NCI-H524 (cell line): ENCODE results near the gene ACSM2A.
"Not testable (repeated sequence)": the region's sequence is repeated elsewhere in the genome, so short reads cannot be mapped to it uniquely, and the experiment has no call there.

Experiments used
- DNase-seq, 2 experiments: peaks; one replicate each; lab custom pipeline; 2025; lab: John Stamatoyannopoulos, UW

The ACSM2A gene, protein sequence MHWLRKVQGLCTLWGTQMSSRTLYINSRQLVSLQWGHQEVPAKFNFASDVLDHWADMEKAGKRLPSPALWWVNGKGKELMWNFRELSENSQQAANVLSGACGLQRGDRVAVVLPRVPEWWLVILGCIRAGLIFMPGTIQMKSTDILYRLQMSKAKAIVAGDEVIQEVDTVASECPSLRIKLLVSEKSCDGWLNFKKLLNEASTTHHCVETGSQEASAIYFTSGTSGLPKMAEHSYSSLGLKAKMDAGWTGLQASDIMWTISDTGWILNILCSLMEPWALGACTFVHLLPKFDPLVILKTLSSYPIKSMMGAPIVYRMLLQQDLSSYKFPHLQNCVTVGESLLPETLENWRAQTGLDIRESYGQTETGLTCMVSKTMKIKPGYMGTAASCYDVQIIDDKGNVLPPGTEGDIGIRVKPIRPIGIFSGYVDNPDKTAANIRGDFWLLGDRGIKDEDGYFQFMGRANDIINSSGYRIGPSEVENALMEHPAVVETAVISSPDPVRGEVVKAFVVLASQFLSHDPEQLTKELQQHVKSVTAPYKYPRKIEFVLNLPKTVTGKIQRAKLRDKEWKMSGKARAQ

DNA sequence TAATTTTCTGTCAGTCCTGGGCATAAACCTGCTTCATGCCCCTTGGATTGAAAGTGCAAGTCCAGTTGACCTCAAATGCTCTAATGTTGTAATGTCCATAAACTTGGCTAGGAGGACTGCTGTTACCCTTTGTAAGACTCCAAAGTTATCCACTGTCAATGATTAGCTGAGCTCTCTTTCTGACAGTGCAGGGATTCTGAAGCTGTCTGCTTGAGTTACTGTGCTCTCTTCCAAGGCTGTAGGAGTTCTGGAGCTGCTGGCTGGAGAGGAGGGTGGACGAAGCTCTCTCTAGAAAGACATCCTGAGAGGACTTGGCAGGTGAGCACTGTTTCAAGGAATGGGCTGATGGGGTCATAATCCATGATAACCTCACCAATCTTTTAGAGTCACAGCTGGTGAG lies at the start of gene ACSM2A:
Gene ACSM2A (plus strand): TSS at position 158 of the 400 bp plus-strand sequence. CDS start 8,594 bp downstream, outside the sequence.
- DNase-seq: not testable (repeated sequence)

DNA sequence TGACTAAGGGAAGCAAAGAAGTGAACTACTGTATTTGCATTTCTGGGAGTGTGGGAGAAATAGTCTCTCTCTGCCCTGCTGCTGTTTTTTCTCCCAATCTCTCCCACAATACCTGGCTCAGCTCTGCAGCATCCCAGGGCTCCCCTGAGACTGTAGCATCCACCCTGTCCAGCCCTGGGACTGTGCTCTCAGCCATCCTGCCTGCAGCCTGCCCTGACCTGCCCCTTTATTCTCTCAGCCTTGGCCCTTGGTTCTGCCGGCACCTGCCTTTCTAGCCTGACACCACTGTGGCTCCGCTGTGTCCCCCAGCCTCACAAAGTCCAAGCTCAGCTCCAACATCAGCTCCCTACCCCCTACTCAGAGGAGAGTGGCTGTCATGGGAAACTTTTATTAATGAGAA lies 48.7 kb upstream of the ACSM2A start:
- no peak for DNase-seq

DNA sequence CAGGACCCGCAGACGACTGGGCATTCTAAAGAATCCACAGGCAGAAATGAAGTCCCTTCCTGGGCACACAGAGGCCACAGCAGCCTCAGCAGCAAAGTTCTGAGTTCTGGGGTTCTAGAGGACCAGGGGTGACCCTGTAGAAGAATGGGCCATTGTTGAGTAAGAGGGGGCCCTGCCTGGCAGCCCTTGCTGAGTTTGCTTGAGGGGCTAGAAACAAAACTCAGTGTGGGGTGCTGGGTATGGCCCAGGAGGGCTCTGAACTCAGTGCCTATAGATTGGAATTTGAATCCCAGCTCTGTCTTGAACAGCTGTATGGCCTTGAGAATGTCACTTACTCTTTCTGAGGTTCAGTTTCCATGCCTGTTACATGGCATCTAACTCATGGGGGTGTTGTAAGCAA lies 46.7 kb upstream of the ACSM2A start, which contains the start of gene PDILT:
Gene PDILT (minus strand): TSS at position 101 of the 400 bp plus-strand sequence. CDS start 5,437 bp downstream, outside the sequence.
- no peak for DNase-seq

DNA sequence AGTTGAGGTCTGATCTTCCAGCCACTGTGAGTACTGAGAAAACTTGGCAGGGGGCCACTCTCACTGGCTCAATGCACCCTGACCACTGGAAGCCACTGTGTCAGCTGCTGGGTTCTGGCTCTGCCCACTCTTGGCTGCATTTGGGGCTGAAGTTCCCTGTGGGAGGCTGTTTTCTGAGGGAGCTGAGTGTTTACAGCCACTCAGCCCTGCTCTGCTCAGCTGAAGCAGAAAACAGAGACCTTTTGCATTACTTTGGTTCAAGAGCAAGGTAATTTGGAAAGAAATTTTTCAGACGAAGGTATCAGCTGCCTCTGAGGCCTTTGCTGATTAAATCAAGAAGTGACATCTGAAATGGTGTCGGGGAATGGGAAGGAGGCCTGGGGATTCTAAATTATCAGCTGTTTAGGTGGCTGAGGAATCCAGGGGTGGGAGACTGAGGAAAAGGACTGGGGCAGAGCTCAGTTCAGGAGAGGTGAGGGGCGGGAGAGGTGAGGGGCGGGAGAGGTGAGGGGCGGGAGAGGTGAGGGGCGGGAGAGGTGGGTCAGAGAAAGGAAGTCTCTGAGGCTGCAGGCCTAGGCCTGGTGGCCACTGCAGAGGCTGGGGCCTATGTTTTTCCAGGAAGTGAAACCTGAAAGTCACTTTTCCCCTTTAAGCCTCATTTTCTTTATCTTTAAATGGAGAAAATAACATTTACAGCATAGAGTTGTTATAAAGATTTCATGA lies 41.8 kb upstream of the ACSM2A start, which contains the start of gene ACSM5:
Gene ACSM5 (plus strand): TSS at position 137 of the 723 bp plus-strand sequence. CDS start 1,951 bp downstream, outside the sequence.
- DNase-seq: no peak

DNA sequence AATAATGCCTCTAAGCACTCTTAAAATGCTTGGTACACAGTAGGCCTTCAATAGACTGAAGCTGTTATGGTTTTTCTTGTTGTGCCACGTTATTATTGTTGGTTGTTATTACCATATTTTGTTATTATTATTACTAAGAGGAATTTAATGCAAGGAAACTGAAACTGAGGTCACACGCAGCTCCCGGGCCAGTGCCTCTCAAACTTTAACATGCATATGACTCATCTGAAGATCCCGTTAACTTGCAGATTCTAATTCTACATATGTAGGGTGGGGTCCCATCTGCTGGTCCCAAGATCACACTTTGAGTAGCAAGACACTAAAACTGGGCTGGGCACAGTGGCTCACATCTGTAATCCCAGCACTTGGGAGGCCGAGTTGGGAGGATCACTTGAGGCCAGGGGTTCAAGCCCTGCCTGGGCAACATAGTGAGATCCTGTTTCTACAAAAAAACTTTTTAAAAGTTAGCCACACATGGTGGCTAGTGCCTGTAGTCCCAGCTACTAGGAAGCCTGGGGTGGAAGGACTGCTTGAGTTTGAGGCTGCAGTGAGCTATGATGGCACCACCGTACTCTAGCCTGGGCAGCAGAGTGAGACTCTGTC lies 41.1 kb upstream of the ACSM2A start:
- no peak for DNase-seq

DNA sequence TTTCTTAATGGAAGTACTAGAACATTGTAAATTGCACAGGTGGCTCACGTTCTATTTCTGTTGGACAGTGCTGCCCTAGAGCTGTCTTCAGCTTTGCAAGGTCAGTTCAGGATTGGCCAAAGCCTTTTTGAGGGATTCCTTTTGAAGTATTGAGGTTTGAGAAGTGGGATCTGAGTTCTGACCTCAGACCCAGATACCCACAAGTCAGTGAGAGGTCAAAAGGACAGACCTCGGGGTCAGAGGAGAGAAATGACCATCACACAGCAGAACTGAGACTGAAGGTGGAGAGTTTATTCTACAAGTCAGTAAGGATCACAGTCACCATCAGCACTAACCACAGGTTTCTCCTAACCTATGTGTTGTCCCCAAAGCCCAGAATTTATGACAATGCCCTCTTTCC lies 40.3 kb upstream of the ACSM2A start:
- DNase-seq: no peak

DNA sequence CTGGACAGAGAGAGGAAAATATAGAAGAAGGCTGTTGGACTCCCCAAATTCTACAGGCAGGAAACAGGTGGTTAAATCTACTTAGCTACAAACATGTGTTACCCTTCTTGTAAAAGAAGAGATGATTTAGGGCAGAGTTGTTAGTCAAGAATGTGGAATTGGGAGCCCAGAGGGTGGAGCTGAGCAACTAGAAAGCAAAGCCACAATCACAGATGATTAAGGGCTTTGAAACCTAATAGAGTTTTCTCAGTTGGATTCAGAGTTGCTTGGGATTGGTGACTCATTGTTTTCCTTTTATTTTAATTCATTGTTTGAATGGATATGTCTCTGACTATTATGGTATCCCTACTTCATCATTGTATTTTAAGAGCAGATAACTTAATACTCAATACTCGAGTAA lies 35.8 kb upstream of the ACSM2A start:
- DNase-seq: no peak

DNA sequence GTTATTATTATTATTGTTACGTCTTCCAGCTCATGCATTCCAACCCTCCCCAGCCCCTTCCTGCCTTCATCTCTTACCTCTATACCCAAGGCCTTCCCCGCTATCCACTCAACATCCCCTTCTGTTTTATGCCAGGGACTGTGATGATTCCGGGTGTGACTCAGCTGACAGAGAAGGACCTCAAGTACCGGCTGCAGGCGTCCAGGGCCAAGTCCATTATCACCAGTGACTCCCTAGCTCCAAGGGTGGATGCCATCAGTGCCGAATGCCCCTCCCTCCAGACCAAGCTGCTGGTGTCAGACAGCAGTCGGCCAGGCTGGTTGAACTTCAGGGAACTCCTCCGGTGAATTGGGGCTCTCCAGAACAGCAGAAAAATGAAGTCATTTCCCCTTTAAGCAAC lies 32.2 kb upstream of the ACSM2A start:
- DNase-seq: not testable (repeated sequence)

DNA sequence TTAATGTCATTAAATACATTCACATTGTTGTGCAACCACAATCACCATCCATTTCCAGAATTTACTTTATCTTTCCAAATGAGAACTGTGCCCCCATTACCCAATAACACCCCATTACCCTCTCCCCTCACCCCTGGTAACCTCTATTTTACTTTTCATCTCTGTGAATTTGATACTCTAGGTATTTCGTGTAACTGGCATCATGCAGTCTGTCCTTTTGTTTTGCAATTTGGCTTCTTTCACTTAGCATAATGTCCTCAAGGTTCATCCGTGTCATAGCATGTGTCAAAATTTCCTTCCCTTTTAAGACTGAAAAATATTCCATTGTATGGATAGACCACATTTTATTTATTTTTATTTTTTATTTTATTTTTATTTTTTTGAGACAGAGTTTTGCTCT lies 29.6 kb upstream of the ACSM2A start:
- DNase-seq: not testable (repeated sequence)

DNA sequence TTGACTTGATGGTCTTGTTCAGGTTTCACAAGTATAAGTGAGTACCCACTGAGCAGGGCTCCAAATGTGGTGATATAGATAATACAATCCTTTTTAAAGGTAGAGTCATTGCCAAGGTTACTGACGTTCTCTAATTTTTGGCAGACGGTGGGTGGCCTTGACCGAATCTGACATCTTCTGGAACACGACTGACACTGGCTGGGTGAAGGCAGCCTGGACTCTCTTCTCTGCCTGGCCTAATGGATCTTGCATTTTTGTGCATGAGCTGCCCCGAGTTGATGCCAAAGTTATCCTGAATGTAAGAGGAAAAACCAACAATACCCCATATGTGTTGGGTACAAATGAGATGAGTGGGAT lies 27.6 kb upstream of the ACSM2A start:
- DNase-seq: not testable (repeated sequence)

DNA sequence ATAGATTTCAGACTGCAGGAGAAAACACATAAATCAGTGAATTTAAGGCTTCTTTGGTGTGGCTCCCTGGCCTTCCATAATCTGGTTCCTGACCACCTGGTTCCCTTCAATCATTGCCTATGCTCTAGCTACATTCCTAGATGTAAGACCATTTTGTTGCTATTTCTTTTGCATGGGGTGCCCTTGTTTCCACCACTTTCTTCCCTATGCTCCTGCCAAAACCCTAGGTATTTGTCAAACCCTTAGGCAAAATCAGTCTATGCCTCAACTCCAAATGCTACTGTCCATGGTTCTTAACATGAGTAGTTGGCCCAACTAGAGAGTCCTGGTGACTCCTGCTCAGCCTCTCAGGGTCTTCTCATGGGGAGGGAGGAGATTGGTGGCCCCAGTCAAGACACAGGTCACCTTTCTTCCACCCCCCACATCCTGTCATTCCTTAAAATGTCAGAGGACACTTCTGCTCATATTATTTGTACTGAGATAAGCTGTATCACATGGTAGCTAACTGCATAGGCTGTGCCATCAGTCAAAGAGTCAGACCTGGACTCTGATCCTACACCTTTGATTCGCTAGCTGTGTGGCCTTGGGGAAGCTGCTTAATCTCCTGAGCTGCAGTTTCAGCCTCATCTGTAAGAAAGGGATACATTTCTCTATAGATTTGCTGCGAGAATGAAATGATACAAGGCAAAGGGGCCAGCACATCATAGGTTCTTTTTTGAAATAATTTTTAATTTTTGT lies 27.0 kb upstream of the ACSM2A start:
- no peak for DNase-seq

DNA sequence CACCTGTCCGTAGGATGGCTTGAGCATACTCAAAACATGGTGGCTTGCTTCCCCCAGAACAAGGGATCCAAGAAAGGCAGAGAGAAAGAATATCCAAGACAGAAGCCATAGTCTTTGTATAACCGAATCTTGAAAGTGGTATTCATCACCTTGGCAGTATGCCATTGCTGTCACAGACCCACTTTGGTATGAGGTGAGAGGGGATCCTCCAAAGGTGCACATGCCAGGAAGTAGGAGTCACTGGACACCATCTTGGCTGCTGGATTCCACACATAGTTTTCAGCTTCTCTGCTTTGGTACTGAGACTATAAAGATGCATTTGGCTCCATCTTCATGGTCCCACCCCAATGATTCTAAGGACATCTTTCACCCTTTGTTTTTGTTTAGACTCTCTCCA lies 23.9 kb upstream of the ACSM2A start:
- not testable (repeated sequence) for DNase-seq

DNA sequence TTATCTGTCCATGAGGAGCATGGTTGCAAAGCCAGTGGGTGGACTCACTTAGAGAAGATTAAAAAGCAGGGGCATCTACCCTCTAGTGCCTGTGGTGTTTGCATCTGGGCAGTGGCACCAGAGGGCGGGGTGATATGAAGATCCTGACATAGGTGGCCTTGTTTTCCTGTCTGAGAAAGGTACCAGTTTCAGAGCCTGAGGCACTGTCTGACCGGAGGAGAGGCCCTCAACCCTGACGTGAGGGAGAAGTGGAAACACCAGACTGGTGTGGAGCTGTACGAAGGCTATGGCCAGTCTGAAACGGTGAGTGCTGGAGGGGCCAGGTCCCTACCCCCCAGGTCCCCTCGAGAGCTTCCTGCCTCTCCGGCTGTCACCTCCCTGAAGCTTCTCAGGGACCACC lies 21.8 kb upstream of the ACSM2A start:
- DNase-seq: not testable (repeated sequence)

DNA sequence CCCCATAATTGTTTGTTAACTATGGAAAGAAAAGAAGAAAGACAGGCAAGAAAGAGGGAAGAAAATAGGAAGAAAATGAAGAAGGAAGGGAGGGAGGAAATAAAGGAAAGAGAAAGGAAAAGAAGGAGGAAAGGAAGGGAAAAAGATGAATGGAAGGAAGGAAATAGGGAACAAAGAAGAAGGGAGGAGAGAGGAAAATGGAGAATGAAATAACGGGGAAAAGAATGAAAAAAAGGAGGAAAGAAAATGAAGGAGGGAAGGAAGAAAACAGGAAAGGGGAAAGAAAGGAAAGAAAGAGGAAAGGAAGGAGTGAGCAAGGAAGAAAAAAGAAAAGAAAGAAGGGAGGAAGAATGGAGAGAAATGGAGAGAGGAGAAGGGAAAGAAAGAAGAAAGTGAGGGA lies 20.8 kb upstream of the ACSM2A start:
- not testable (repeated sequence) for DNase-seq

DNA sequence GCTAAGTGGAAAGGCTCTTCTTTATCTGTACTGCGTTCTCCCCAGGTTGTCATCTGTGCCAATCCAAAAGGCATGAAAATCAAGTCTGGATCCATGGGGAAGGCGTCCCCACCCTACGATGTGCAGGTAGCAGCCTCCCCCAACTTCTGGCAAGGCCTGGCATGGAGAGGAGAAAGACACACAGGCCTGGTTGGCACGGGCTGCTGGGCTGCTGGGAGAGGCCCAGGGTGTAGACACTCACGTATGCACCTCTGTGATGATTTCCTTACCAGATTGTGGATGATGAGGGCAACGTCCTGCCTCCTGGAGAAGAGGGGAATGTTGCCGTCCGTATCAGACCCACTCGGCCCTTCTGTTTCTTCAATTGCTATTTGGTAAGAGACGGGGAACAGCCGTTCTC lies 20.4 kb upstream of the ACSM2A start:
- no peak for DNase-seq

DNA sequence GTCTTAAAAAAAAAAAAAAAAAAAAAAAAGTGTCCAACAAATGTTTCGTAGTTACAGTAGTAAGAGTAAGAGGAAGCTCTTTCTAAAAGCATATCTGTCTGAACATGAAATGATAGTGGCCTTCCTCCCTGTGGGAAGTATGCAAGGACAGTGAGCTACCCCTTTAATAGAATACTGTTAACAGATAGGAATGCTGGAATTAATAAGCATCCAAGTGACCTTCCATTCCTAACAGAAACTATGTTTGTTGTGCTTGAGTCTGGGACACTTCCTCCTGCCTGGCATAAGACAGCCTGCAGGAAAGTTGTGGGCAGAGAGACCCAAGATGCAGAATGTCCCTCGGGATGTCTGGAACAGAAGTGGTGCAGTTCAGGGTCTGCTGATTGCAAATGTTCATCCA lies 12.4 kb upstream of the ACSM2A start:
- DNase-seq: not testable (repeated sequence)

DNA sequence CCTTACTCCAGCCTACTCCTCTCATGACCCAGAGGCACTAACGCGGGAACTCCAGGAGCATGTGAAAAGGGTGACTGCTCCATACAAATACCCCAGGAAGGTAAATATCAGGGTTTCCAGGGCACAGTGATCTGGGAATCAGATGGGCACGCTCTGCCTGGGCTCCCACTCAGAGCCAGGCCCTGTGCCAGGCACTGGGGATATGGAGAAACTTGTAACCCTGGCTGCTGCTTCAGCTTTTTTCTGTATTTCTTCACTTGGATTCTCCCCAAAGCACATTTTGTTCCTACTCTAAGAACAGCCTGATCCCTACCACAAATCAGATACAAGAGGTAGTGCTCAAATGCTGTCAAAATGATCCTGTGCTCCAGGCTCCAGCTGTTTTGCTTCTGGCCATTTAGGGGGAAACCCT lies 11.5 kb upstream of the ACSM2A start:
- DNase-seq: not testable (repeated sequence)

DNA sequence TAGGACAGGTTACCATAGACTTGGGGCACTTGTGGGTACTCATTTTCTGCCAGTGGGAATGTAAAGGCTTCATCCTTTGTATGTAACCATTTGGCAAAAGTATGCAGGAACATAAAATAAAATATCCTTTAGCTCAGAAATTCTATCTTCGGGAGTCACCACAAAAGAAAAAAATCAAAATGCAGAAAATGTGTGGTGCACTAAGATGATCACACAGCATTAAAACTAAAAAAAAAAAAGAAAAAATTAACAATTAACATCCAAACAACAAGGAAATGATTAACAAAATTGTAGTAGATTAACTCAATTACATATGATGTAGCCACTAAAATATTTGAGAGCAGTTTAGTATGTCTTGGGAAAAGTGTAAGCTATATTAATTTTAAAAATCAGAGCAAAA lies 10.6 kb upstream of the ACSM2A start:
- DNase-seq: not testable (repeated sequence)

DNA sequence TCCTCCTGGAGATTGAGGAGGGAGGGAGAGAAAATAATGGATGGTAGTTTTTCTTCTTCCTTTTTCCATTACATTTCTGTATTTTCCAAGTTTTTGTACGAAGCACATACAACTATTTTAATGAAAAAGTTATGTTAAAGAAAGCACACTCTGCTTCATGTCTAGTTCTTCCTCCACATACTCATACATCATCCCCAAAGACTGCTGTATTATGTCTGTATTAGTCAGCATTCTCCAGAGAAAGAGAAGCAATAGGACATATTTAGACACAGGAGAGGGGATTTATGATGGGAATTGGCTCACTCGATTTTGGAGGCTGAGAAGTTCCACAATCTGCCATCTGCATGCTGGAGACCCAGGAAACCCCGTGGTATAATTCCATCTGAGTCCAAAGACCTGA lies 10.1 kb upstream of the ACSM2A start:
- no peak for DNase-seq

DNA sequence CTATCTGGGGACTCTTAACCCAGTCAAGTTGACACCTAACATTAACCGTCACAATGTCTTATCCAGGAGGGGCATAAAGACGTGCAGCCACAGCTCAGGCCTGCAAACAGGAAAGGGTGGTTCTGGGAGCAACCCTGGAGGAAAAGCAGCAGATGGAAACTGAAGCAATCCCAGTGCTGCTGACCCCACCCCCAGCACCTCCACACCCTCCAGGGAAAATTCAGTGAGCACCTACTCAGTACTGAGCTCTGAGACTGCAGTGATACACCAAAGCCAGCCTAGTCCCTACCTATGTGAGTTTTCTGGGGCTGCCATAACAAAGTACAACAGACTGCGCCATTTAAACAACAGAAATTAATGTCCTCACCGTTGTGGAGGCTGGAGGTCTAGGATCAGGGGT lies 9.5 kb upstream of the ACSM2A start:
- not testable (repeated sequence) for DNase-seq

DNA sequence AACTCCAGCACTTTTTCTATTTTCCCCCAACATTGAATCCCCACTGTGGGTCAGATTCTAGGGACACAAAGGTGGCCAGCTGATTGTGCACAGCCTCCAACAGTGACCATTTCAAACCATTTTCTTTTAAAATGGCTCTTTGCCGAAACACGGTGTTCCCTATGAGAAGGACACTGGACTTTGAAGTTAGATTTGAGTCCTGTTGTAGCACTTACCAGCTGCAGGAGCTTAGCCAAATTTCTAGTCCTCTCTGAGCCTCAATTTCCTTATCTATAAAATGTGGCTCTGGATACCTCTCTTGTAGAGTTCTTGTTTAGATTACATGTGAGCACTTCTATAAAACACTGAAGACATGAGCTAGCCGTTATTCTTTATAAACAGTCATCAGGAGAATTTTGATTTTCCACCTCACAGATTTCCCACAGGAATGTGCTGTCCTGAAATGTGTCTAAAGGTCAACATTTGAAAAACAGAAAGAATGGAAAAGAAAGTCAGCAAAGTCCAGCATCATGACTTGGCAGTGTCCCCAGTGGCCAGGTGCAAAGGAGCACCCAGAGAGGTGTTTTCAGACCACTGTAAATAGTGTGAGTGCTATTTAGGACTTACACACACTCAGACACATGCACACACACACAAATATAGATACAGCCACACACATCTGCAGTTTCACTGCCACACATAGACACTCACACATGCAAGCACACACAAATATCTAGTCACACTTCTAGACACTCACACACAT lies 4.5 kb upstream of the ACSM2A start:
- DNase-seq: not testable (repeated sequence)
